Sigmoid colon (tissue), 4 donors: ENCODE measurements around the gene AQP11.

Experiments used
- POLR2A ChIP-seq, 2 donors: fragments of 450-650 bp; IDR thresholded peaks; one replicate each; pipeline ENCODE4 v1.6.1; 2016; ENCODE audit warnings: antibody characterized with exemption in 2 of 2, mild to moderate bottlenecking in 2 of 2, moderate library complexity in 2 of 2
- POLR2AphosphoS5 ChIP-seq, 4 donors: sonication (generic); formaldehyde crosslinking; IDR thresholded peaks; one replicate each; pipeline ENCODE4 v1.6.1; 2017; ENCODE audit warnings: antibody characterized with exemption in 4 of 4
- TF ChIP-seq, protein P1 (sequence below), 4 experiments: fragments of 450-650 bp in 3 of 4; fragments of 200-600 bp in 1 of 4; IDR thresholded peaks; one replicate each; pipeline ENCODE4 v1.5.1; 2016 to 2019; ENCODE audit warnings: antibody characterized with exemption in 4 of 4, mild to moderate bottlenecking in 3 of 4, moderate library complexity in 2 of 4

DNA sequence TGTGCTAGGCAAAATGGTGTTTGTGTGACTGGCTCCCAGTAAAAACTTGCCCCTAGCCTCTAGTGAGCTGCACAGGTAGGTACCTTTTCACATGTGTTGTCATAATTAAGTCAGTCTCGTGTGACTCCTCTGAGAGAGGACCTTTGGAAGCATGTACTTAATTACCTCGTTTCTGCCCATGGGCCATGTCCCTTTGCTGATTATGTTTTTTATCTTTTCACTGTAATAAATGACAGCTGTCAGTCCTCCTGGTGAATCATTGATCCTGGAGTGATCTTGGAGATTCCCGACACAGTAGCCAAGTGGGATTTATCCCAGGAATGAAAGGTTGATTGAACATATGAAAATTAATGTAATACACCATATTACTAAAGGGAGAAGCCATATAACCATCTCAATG, 60.4 kb downstream of the AQP11 start:
- TF ChIP-seq, protein P1, sequence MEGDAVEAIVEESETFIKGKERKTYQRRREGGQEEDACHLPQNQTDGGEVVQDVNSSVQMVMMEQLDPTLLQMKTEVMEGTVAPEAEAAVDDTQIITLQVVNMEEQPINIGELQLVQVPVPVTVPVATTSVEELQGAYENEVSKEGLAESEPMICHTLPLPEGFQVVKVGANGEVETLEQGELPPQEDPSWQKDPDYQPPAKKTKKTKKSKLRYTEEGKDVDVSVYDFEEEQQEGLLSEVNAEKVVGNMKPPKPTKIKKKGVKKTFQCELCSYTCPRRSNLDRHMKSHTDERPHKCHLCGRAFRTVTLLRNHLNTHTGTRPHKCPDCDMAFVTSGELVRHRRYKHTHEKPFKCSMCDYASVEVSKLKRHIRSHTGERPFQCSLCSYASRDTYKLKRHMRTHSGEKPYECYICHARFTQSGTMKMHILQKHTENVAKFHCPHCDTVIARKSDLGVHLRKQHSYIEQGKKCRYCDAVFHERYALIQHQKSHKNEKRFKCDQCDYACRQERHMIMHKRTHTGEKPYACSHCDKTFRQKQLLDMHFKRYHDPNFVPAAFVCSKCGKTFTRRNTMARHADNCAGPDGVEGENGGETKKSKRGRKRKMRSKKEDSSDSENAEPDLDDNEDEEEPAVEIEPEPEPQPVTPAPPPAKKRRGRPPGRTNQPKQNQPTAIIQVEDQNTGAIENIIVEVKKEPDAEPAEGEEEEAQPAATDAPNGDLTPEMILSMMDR (IDR thresholded peaks at IDR 0.05) = no peak
- TF ChIP-seq POLR2AphosphoS5 (IDR thresholded peaks at IDR 0.05) (no peak), POLR2A (IDR thresholded peaks at IDR 0.05) (no peak)
